H1 (cell line): ENCODE results near the gene PRG3.
"Not testable (repeated sequence)": the region's sequence is repeated elsewhere in the genome, so short reads cannot be mapped to it uniquely, and the experiment has no call there.

Experiments
- CBX5 ChIP-seq: fragments of 300-800, 300-1000 bp; sonication (generic); IDR thresholded peaks from 2 replicates; pipeline ENCODE4 v1.7.1; 2016; ENCODE audit warnings: antibody characterized with exemption, low read length, low read depth
- CTCF ChIP-seq, 3 experiments: IDR thresholded peaks; 1 replicate in 2 of 3; 2 replicates in 1 of 3; pipeline versions ENCODE4 v1.5.1 to v1.6.1; 2011; ENCODE audit warnings: low read length in 3 of 3, mild to moderate bottlenecking in 3 of 3, inconsistent platforms in 2 of 3, low read depth in 1 of 3, moderate library complexity in 1 of 3; ENCODE audit not compliant: insufficient read depth in 1 of 3; ENCODE audit errors: control extremely low read depth in 1 of 3
- EGR1 ChIP-seq: IDR thresholded peaks from 2 replicates; pipeline ENCODE4 v1.6.1; 2011; ENCODE audit warnings: low read depth, low read length, borderline replicate concordance
- EZH2 ChIP-seq: fragments of 200-600 bp; sonication (generic); IDR thresholded peaks from 2 replicates; pipeline ENCODE4 v1.7.1; 2012; ENCODE audit warnings: low read depth, mild to moderate bottlenecking, moderate library complexity, low read length, inconsistent platforms; ENCODE audit not compliant: severe bottlenecking
- NRF1 ChIP-seq: IDR thresholded peaks from 2 replicates; pipeline ENCODE4 v1.6.1; 2011; ENCODE audit warnings: mild to moderate bottlenecking, low read depth, low read length, improper control_type of control experiment
- POLR2AphosphoS5 ChIP-seq: IDR thresholded peaks from 2 replicates; pipeline ENCODE4 v1.6.1; 2011; ENCODE audit warnings: low read depth, low read length
- RNF2 ChIP-seq: fragments of 200-900, 300-1000 bp; sonication (generic); IDR thresholded peaks from 2 replicates; pipeline ENCODE4 v1.7.1; 2016; ENCODE audit warnings: borderline replicate concordance, low read depth, mild to moderate bottlenecking, antibody characterized with exemption, low read length; ENCODE audit not compliant: poor library complexity, severe bottlenecking; ENCODE audit errors: missing control alignments

DNA sequence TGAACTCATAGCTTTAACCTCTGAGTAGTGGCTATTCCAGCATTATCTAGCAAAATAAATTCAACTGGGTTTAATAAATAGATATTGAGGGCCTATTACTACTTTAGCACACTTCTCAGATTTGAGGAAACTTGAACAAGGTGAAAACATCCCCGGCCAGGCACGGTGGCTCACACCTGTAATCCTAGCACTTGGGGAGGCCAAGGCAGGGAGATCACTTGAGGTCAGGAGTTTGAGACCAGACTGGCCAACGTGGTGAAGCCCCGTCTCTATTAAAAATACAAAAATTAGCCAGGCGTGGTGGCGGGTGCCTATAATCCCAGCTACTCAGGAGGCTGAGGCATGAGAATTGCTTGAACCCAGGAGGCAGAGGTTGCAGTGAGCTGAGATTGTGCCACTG, 44.1 kb downstream of the PRG3 start:
- TF ChIP-seq POLR2AphosphoS5; EGR1; CTCF (IDR thresholded peaks at IDR 0.05; ENCODE audit: control extremely low read depth in 1 of 3, insufficient read depth in 1 of 3, low read depth in 1 of 3, low read length in 3 of 3); RNF2; CBX5; EZH2; NRF1: not testable (repeated sequence)
